ENCODE results near the gene HEATR1. TPM values are rescaled to one million over a fixed set of nuclear protein-coding genes. Genes with fewer than 3 reads are reported as not detected.

Gene HEATR1
- total RNA-seq, 1 experiment from 2014 or later: 68.3 TPM

DNA sequence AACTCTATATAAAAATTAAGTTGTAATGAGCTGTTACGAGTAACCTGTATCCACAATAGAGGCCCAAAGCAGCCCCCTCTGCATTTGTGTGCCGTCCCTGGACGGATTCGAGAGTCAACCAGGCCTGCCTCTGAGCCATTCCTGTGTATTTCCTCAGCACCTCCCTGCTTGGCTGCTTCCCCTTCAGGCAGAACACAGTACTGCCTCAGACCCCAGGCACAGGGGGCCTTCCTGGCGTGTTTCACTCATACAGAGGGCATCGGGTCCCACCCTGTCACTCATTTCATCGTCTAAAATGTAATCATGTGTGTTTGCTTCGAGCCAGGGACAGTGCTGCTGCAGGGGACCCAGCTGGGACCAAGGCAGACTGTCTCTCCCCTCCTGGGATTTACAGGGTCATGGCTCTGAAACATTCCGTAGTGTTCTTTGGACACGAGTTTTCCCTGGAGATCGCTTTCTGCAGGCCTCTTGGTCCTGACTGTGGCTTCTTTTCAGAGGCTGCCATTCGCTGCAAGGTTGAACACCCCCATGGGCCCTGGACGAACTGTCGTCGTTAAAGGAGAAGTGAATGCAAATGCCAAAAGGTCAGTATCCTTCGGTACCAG lies 61.1 kb downstream of the HEATR1 start:
- ATAC-seq (peak; percentile 61), DNase-seq (ENCODE audit: low read depth, low spot score) (no peak)
- Histone ChIP-seq H2AFZ (ENCODE audit: low read depth, low read length, poor library complexity, severe bottlenecking) (no peak overlapping the region), H3K36me3 (ENCODE audit: control insufficient read depth in 1 of 2, insufficient read depth in 2 of 2, low read length in 2 of 2) (peaks cover 27 to 43% of the 10 kb centered on the region in 2 experiments), H3K79me2 (ENCODE audit: insufficient read depth, low read length) (peaks cover 5% of the 10 kb centered on the region; the same call in 1 of the 2 replicates), H3K4me2 (ENCODE audit: low read length) (no peak overlapping the region), H3K27me3 (ENCODE audit: insufficient read depth, low read length) (no peaks in the 10 kb centered on the region), H3K4me3 (replicated peaks in 1 of 2; ENCODE audit: low read depth in 1 of 2, low read length in 2 of 2) (no peak overlapping the region), H3K4me1 (ENCODE audit: control insufficient read depth in 1 of 2, insufficient read depth in 2 of 2, low read length in 2 of 2) (0 out of 4 replicates have a peak, but pooled peaks cover 0 to 4% of the 10 kb centered on the region in 2 experiments), H3K9ac (ENCODE audit: low read length) (no peak overlapping the region), H4K20me1 (ENCODE audit: insufficient read depth) (no peaks in the 10 kb centered on the region), H3K9me3 (ENCODE audit: control insufficient read depth in 1 of 2, insufficient read depth in 1 of 2, low read depth in 1 of 2, low read length in 2 of 2) (no peaks in the 10 kb centered on the region), H3K9me2 (ENCODE audit: insufficient read depth) (no peaks in the 10 kb centered on the region), H3K27ac (ENCODE audit: low read depth, low read length) (no peak overlapping the region)
- RAD21 ChIA-PET (ENCODE audit: low non-redundant PET in 1 of 2, low total read pairs in 2 of 2, uncharacterized antibody in 2 of 2, unreplicated experiment in 2 of 2): no interaction called here
- no TSS peak for BruUV-seq (replicated peaks)
- TF ChIP-seq, protein P1, sequence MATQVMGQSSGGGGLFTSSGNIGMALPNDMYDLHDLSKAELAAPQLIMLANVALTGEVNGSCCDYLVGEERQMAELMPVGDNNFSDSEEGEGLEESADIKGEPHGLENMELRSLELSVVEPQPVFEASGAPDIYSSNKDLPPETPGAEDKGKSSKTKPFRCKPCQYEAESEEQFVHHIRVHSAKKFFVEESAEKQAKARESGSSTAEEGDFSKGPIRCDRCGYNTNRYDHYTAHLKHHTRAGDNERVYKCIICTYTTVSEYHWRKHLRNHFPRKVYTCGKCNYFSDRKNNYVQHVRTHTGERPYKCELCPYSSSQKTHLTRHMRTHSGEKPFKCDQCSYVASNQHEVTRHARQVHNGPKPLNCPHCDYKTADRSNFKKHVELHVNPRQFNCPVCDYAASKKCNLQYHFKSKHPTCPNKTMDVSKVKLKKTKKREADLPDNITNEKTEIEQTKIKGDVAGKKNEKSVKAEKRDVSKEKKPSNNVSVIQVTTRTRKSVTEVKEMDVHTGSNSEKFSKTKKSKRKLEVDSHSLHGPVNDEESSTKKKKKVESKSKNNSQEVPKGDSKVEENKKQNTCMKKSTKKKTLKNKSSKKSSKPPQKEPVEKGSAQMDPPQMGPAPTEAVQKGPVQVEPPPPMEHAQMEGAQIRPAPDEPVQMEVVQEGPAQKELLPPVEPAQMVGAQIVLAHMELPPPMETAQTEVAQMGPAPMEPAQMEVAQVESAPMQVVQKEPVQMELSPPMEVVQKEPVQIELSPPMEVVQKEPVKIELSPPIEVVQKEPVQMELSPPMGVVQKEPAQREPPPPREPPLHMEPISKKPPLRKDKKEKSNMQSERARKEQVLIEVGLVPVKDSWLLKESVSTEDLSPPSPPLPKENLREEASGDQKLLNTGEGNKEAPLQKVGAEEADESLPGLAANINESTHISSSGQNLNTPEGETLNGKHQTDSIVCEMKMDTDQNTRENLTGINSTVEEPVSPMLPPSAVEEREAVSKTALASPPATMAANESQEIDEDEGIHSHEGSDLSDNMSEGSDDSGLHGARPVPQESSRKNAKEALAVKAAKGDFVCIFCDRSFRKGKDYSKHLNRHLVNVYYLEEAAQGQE (IDR thresholded peaks at IDR 0.05; ENCODE audit: low read depth): no peak
- TF ChIP-seq, protein P2, sequence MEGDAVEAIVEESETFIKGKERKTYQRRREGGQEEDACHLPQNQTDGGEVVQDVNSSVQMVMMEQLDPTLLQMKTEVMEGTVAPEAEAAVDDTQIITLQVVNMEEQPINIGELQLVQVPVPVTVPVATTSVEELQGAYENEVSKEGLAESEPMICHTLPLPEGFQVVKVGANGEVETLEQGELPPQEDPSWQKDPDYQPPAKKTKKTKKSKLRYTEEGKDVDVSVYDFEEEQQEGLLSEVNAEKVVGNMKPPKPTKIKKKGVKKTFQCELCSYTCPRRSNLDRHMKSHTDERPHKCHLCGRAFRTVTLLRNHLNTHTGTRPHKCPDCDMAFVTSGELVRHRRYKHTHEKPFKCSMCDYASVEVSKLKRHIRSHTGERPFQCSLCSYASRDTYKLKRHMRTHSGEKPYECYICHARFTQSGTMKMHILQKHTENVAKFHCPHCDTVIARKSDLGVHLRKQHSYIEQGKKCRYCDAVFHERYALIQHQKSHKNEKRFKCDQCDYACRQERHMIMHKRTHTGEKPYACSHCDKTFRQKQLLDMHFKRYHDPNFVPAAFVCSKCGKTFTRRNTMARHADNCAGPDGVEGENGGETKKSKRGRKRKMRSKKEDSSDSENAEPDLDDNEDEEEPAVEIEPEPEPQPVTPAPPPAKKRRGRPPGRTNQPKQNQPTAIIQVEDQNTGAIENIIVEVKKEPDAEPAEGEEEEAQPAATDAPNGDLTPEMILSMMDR (IDR thresholded peaks at IDR 0.05 in 2 of 3, conservative IDR thresholded peaks at IDR 0.05 in 1 of 3; ENCODE audit: borderline replicate concordance in 1 of 3, insufficient read depth in 1 of 3, low read depth in 2 of 3, low read length in 2 of 3): peak in 2 of 3 experiments; percentile 13 to 29; a peak in 3 of 6 replicates
- intact Hi-C loops (cut with micrococcal nuclease): no loop called here
- CTCF ChIA-PET: no interaction called here
- POLR2A ChIA-PET: interaction anchor here (0.9 kb wide), 1 partner anchor 9 kb away, joined by 3 read pairs; no protein-coding TSS in a partner anchor

All from HCT116 (cell line).